B cell (primary cell): ENCODE data around the gene DUSP18.

Experiments used
- CTCF ChIP-seq: fragments of 200-600 bp; IDR thresholded peaks from one replicate; pipeline ENCODE4 v1.8.0; 2022; ENCODE audit warnings: antibody characterized with exemption, mild to moderate bottlenecking
- EZH2 ChIP-seq: IDR thresholded peaks from 2 replicates; pipeline ENCODE4 v1.6.1; 2012; ENCODE audit warnings: borderline replicate concordance, low read depth, mild to moderate bottlenecking, moderate library complexity, low read length; ENCODE audit not compliant: insufficient read depth, poor library complexity, severe bottlenecking

- TF ChIP-seq CTCF, result no peak
- no peak for TF ChIP-seq EZH2
Observed at GRCh38 chr22:30665786-30666185, 1.9 kb downstream of the DUSP18 start.
